HepG2 (cell line): ENCODE results near the gene TOLLIP. TPM values are rescaled to one million over a fixed set of nuclear protein-coding genes. Genes with fewer than 3 reads are reported as not detected.

ENCODE experiments used
- ADNP ChIP-seq: sonication (generic); formaldehyde crosslinking; IDR thresholded peaks from 2 replicates; pipeline ENCODE4 v1.4.0; 2020; ENCODE audit warnings: missing genetic modification reagents
- ATF1 ChIP-seq: IDR thresholded peaks from 2 replicates; pipeline ENCODE4 v1.6.1; 2016; ENCODE audit warnings: mild to moderate bottlenecking, control low read depth
- BRD4 ChIP-seq: sonication (generic); formaldehyde crosslinking; IDR thresholded peaks from 2 replicates; pipeline ENCODE4 v1.4.0; 2020; ENCODE audit warnings: missing genetic modification reagents
- CENPT ChIP-seq: sonication (generic); formaldehyde crosslinking; IDR thresholded peaks from 2 replicates; pipeline ENCODE4 v1.8.0; 2022; ENCODE audit warnings: low read depth, mild to moderate bottlenecking, moderate library complexity, missing genetic modification reagents
- CREB1 ChIP-seq, 2 experiments: fragments of 450-650 bp in 1 of 2; IDR thresholded peaks; 2 replicates each; pipeline ENCODE4 v1.6.1; 2016 to 2017; ENCODE audit warnings: control low read depth in 1 of 2, mild to moderate bottlenecking in 1 of 2, missing compliant biosample characterization in 1 of 2, missing genetic modification characterization in 1 of 2
- DMAP1 ChIP-seq: IDR thresholded peaks from 2 replicates; pipeline ENCODE4 v1.6.1; 2016
- DNMT3B ChIP-seq: conservative IDR thresholded peaks from 2 replicates; pipeline ENCODE4 v1.6.1; 2016; ENCODE audit warnings: missing biosample characterization, control low read depth
- HNRNPL ChIP-seq: fragments of 200-400 bp; formaldehyde crosslinking; IDR thresholded peaks from 2 replicates; pipeline ENCODE4 v1.6.1; 2017; ENCODE audit warnings: mild to moderate bottlenecking, low read depth, low read length
- HNRNPLL ChIP-seq: fragments of 200-400 bp; formaldehyde crosslinking; IDR thresholded peaks from 2 replicates; pipeline ENCODE4 v1.6.1; 2017; ENCODE audit warnings: mild to moderate bottlenecking, low read depth, low read length; ENCODE audit not compliant: poor library complexity, severe bottlenecking
- MAF1 ChIP-seq: sonication (generic); formaldehyde crosslinking; IDR thresholded peaks from 2 replicates; pipeline ENCODE4 v1.5.0; 2020; ENCODE audit warnings: missing genetic modification reagents, borderline replicate concordance
- MAFF ChIP-seq: IDR thresholded peaks from 2 replicates; pipeline ENCODE4 v1.6.1; 2011; ENCODE audit warnings: low read depth, low read length, improper control_type of control experiment
- NR0B2 ChIP-seq: sonication (generic); formaldehyde crosslinking; IDR thresholded peaks from 2 replicates; pipeline ENCODE4 v1.4.0; 2020; ENCODE audit warnings: mild to moderate bottlenecking, missing genetic modification reagents
- NR2C2 ChIP-seq: sonication (generic); formaldehyde crosslinking; IDR thresholded peaks from 2 replicates; pipeline ENCODE4 v1.4.0; 2020; ENCODE audit warnings: missing genetic modification reagents, mild to moderate bottlenecking, moderate library complexity, borderline replicate concordance
- RBM39 ChIP-seq: fragments of 200-400 bp; formaldehyde crosslinking; IDR thresholded peaks from one replicate; pipeline ENCODE4 v1.6.1; 2018; ENCODE audit warnings: antibody characterized with exemption, mild to moderate bottlenecking, low read depth, low read length; ENCODE audit not compliant: poor library complexity, severe bottlenecking
- SRSF4 ChIP-seq: fragments of 200-400 bp; formaldehyde crosslinking; IDR thresholded peaks from one replicate; pipeline ENCODE4 v1.6.1; 2018; ENCODE audit warnings: mild to moderate bottlenecking, low read depth, low read length, moderate library complexity; ENCODE audit not compliant: poor library complexity, severe bottlenecking
- SYNCRIP ChIP-seq: fragments of 200-400 bp; formaldehyde crosslinking; IDR thresholded peaks from 2 replicates; pipeline ENCODE4 v1.6.1; 2018; ENCODE audit warnings: mild to moderate bottlenecking, low read depth, low read length; ENCODE audit not compliant: insufficient read depth
- ZBTB42 ChIP-seq: sonication (generic); formaldehyde crosslinking; IDR thresholded peaks from 2 replicates; pipeline ENCODE4 v1.5.0; 2020; ENCODE audit warnings: mild to moderate bottlenecking, missing genetic modification reagents
- ZNF253 ChIP-seq: sonication (generic); formaldehyde crosslinking; IDR thresholded peaks from 2 replicates; pipeline ENCODE4 v1.8.0; 2022; ENCODE audit warnings: mild to moderate bottlenecking, missing genetic modification reagents, borderline replicate concordance
- ZNF33A ChIP-seq: sonication (generic); formaldehyde crosslinking; IDR thresholded peaks from 2 replicates; pipeline ENCODE4 v1.5.1; 2020; ENCODE audit warnings: missing genetic modification reagents, mild to moderate bottlenecking, moderate library complexity, borderline replicate concordance
- polyA plus RNA-seq, 8 experiments: library from polyadenylated mRNA; depleted of rRNA in 3 of 8; stranded (reverse) in 7 of 8; unstranded in 1 of 8; fragments of >200 nt; fragmentation: Illumina TruSeq in 4 of 8; extraction: Trizol in 4 of 8; gene quantifications; 2 replicates each; pipeline versions ENCODE4 v1.2.1 to v1.2.3, GENCODE V29; 2011 to 2016; ENCODE audit warnings: low read depth in 4 of 8, missing spikeins in 1 of 8, mixed read lengths in 1 of 8; ENCODE audit not compliant: insufficient read depth in 1 of 8
- total RNA-seq, 5 experiments: library from RNA; depleted of rRNA; stranded (reverse); fragments of >200 nt; fragmentation: Illumina TruSeq; extraction: Trizol; gene quantifications; 2 replicates each; pipeline ENCODE4 v1.2.3, GENCODE V29; 2016; ENCODE audit warnings: low read depth in 1 of 5
- TF ChIP-seq, protein P1 (sequence below): sonication (generic); formaldehyde crosslinking; IDR thresholded peaks from 2 replicates; pipeline ENCODE4 v1.4.0; 2020; ENCODE audit warnings: missing genetic modification reagents
- TF ChIP-seq, protein P2 (sequence below), 2 experiments: sonication (generic) in 1 of 2; formaldehyde crosslinking in 1 of 2; IDR thresholded peaks; 2 replicates each; pipeline versions ENCODE4 v1.4.0 to v1.6.1; 2018 to 2020; ENCODE audit warnings: missing genetic modification reagents in 2 of 2, borderline replicate concordance in 1 of 2, low read depth in 1 of 2, mild to moderate bottlenecking in 1 of 2, missing biosample characterization in 1 of 2
- TF ChIP-seq, protein P3 (sequence below): fragments of 450-650 bp; IDR thresholded peaks from 2 replicates; pipeline ENCODE4 v1.6.1; 2017; ENCODE audit warnings: mild to moderate bottlenecking

Gene TOLLIP
- total and polyA plus RNA-seq, 2 of the 13 experiments (the other 11 are each of a cell fraction or from before 2014, with no cell fraction given): 25.9 to 47.5 TPM

- no peak for TF ChIP-seq RBM39
- no peak for TF ChIP-seq ATF1 (CRISPR knock-in tag)
- no peak for TF ChIP-seq MAFF
- no peak for TF ChIP-seq CENPT (CRISPR knock-in tag)
- TF ChIP-seq SYNCRIP: no peak
- 0 out of 2 replicates have a peak, but pooled peaks have one; percentile 56 for TF ChIP-seq HNRNPL
- no peak for TF ChIP-seq ADNP
- no peak for TF ChIP-seq ZNF33A
- TF ChIP-seq MAF1 (CRISPR knock-in tag): peak; percentile 83; the same call in 1 of the 2 replicates
- TF ChIP-seq ZBTB42: no peak
- no peak for TF ChIP-seq ZNF253 (CRISPR knock-in tag)
- TF ChIP-seq NR0B2 (CRISPR knock-in tag): no peak
- peak; percentile 63; the same call in 1 of the 2 replicates for TF ChIP-seq NR2C2 (CRISPR knock-in tag)
- peak; percentile 81; the same call in 1 of the 2 replicates for TF ChIP-seq DMAP1
- TF ChIP-seq SRSF4: no peak
- peak; percentile 60 for TF ChIP-seq CREB1 (IDR thresholded peaks at IDR 0.05)
- TF ChIP-seq CREB1 (CRISPR knock-in tag; IDR thresholded peaks at IDR 0.05): no peak
- 0 out of 2 replicates have a peak, but pooled peaks have one; percentile 44 for TF ChIP-seq DNMT3B
- TF ChIP-seq, protein P1, sequence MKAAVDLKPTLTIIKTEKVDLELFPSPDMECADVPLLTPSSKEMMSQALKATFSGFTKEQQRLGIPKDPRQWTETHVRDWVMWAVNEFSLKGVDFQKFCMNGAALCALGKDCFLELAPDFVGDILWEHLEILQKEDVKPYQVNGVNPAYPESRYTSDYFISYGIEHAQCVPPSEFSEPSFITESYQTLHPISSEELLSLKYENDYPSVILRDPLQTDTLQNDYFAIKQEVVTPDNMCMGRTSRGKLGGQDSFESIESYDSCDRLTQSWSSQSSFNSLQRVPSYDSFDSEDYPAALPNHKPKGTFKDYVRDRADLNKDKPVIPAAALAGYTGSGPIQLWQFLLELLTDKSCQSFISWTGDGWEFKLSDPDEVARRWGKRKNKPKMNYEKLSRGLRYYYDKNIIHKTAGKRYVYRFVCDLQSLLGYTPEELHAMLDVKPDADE: no peak
- TF ChIP-seq, protein P2, sequence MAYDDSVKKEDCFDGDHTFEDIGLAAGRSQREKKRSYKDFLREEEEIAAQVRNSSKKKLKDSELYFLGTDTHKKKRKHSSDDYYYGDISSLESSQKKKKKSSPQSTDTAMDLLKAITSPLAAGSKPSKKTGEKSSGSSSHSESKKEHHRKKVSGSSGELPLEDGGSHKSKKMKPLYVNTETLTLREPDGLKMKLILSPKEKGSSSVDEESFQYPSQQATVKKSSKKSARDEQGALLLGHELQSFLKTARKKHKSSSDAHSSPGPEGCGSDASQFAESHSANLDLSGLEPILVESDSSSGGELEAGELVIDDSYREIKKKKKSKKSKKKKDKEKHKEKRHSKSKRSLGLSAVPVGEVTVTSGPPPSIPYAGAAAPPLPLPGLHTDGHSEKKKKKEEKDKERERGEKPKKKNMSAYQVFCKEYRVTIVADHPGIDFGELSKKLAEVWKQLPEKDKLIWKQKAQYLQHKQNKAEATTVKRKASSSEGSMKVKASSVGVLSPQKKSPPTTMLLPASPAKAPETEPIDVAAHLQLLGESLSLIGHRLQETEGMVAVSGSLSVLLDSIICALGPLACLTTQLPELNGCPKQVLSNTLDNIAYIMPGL (CRISPR knock-in tag; IDR thresholded peaks at IDR 0.05; ENCODE audit: borderline replicate concordance in 1 of 2, low read depth in 1 of 2): 0 out of 4 replicates have a peak, but pooled peaks of 1 of the 2 experiments have one; percentile 36
- no peak for TF ChIP-seq HNRNPLL
- TF ChIP-seq, protein P3, sequence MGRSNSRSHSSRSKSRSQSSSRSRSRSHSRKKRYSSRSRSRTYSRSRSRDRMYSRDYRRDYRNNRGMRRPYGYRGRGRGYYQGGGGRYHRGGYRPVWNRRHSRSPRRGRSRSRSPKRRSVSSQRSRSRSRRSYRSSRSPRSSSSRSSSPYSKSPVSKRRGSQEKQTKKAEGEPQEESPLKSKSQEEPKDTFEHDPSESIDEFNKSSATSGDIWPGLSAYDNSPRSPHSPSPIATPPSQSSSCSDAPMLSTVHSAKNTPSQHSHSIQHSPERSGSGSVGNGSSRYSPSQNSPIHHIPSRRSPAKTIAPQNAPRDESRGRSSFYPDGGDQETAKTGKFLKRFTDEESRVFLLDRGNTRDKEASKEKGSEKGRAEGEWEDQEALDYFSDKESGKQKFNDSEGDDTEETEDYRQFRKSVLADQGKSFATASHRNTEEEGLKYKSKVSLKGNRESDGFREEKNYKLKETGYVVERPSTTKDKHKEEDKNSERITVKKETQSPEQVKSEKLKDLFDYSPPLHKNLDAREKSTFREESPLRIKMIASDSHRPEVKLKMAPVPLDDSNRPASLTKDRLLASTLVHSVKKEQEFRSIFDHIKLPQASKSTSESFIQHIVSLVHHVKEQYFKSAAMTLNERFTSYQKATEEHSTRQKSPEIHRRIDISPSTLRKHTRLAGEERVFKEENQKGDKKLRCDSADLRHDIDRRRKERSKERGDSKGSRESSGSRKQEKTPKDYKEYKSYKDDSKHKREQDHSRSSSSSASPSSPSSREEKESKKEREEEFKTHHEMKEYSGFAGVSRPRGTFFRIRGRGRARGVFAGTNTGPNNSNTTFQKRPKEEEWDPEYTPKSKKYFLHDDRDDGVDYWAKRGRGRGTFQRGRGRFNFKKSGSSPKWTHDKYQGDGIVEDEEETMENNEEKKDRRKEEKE: no peak
- TF ChIP-seq BRD4 (CRISPR knock-in tag): peak; percentile 53; the same call in 1 of the 2 replicates
Observed at GRCh38 chr11:1298695-1299492, 10.5 kb downstream of the TOLLIP start (continued).
